ENCODE results near the gene KAT6B. TPM values are rescaled to one million over a fixed set of nuclear protein-coding genes. Genes with fewer than 3 reads are reported as not detected.
A peak's percentile ranks its signal among the peaks of the same experiment; 100 is the strongest.

KAT6B gene
- total and polyA plus RNA-seq, 7 experiments from 2014 or later: 33.2 to 80.5 (median 63.6) TPM

- Mint-ChIP-seq H3K27ac (peak overlapping the region in 1 of 9 donors; percentile 36), H3K36me3 (peaks cover 0 to 8% (median 0%) of the 10 kb centered on the region in 5 donors), H3K4me3 (peak overlapping the region in 1 of 10 donors; percentile 41), H3K27me3 (no peaks in the 10 kb centered on the region), H3K9me3 (no peaks in the 10 kb centered on the region), H3K4me1 (peaks cover 24 to 80% (median 57%) of the 10 kb centered on the region in 7 donors)
- H3K27ac ChIP-seq (ENCODE audit: low read depth, low read length): no peak overlapping the region
- H3K36me3 ChIP-seq (ENCODE audit: control insufficient read depth in 2 of 3, insufficient read depth in 3 of 3, low read length in 3 of 3): no peaks in the 10 kb centered on the region
- ChIA-PET POLR2A (interaction anchor here (0.5 kb wide), 1 partner anchor 11 kb away, joined by 5 read pairs; no protein-coding TSS in a partner anchor), CTCF (no interaction called here)
- no peak for DNase-seq
- no peak overlapping the region for H3K4me3 ChIP-seq (ENCODE audit: low read length)
- intact Hi-C loops (cut with micrococcal nuclease): loop anchor here in 1 of 2 donors (5.0 kb wide), 1 partner anchor 38 kb away; no protein-coding TSS in a partner anchor
- ATAC-seq: no peak
- H3K4me1 ChIP-seq (ENCODE audit: control insufficient read depth in 2 of 2, insufficient read depth in 2 of 2, low read length in 2 of 2): peaks cover 3 to 8% of the 10 kb centered on the region in 2 donors
- no peaks in the 10 kb centered on the region for H3K27me3 ChIP-seq (ENCODE audit: control insufficient read depth in 2 of 2, insufficient read depth in 2 of 2, low read length in 2 of 2)
- H3K9me3 ChIP-seq (ENCODE audit: control insufficient read depth in 2 of 3, low read length in 3 of 3): no peaks in the 10 kb centered on the region
Measured at GRCh38 chr10:74869635-74870034, 43.2 kb downstream of the KAT6B start.

- Mint-ChIP-seq H3K4me3 (peak overlapping the region in 1 of 10 donors; percentile 64), H3K27me3 (no peaks in the 10 kb centered on the region), H3K4me1 (peaks cover 24 to 80% (median 60%) of the 10 kb centered on the region in 7 donors), H3K27ac (peak overlapping the region in 1 of 9 donors; percentile 36), H3K9me3 (no peaks in the 10 kb centered on the region), H3K36me3 (peaks cover 0 to 8% (median 0%) of the 10 kb centered on the region in 5 donors)
- CTCF ChIA-PET: no interaction called here
- no peak for DNase-seq
- Histone ChIP-seq H3K9me3 (ENCODE audit: control insufficient read depth in 2 of 3, low read length in 3 of 3) (no peaks in the 10 kb centered on the region), H3K4me3 (ENCODE audit: low read length) (no peak overlapping the region), H3K27ac (ENCODE audit: low read depth, low read length) (no peak overlapping the region), H3K27me3 (ENCODE audit: control insufficient read depth in 2 of 2, insufficient read depth in 2 of 2, low read length in 2 of 2) (no peaks in the 10 kb centered on the region), H3K36me3 (ENCODE audit: control insufficient read depth in 2 of 3, insufficient read depth in 3 of 3, low read length in 3 of 3) (no peaks in the 10 kb centered on the region), H3K4me1 (ENCODE audit: control insufficient read depth in 2 of 2, insufficient read depth in 2 of 2, low read length in 2 of 2) (peaks cover 1 to 8% of the 10 kb centered on the region in 2 donors)
- POLR2A ChIA-PET: no interaction called here
- intact Hi-C loops (cut with micrococcal nuclease): loop anchor here in 1 of 2 donors (5.0 kb wide), 1 partner anchor 37 kb away; no protein-coding TSS in a partner anchor
- no peak for ATAC-seq
Measured at GRCh38 chr10:74870191-74870590, 43.8 kb downstream of the KAT6B start.

GRCh38 chr10:74871595-74872382 is 45.4 kb downstream of the KAT6B start:
- Mint-ChIP-seq H3K27ac (peak overlapping the region; percentile 1 to 87 (median 61)), H3K9me3 (no peaks in the 10 kb centered on the region), H3K4me3 (peak overlapping the region; percentile 34 to 66 (median 51)), H3K36me3 (peaks cover 0 to 11% (median 0%) of the 10 kb centered on the region in 5 donors), H3K4me1 (peaks cover 19 to 81% (median 65%) of the 10 kb centered on the region in 7 donors), H3K27me3 (no peaks in the 10 kb centered on the region)
- ATAC-seq (peak; percentile 68), DNase-seq (peak in 1 of 9 donors; percentile 15)
- no peaks in the 10 kb centered on the region for H3K9me3 ChIP-seq (ENCODE audit: control insufficient read depth in 2 of 3, low read length in 3 of 3)
- no peaks in the 10 kb centered on the region for H3K36me3 ChIP-seq (ENCODE audit: control insufficient read depth in 2 of 3, insufficient read depth in 3 of 3, low read length in 3 of 3)
- ChIA-PET CTCF (interaction anchor here (0.6 kb wide), 1 partner anchor 203 kb away, joined by 3 read pairs; no protein-coding TSS in a partner anchor), POLR2A (interaction anchor here (1.0 to 1.3 kb wide), 2 partner anchors 11 to 37 kb away, joined by 3 to 4 read pairs; no protein-coding TSS in a partner anchor)
- H3K27me3 ChIP-seq (ENCODE audit: control insufficient read depth in 2 of 2, insufficient read depth in 2 of 2, low read length in 2 of 2): no peaks in the 10 kb centered on the region
- no peak overlapping the region for H3K4me3 ChIP-seq (ENCODE audit: low read length)
- H3K27ac ChIP-seq (ENCODE audit: low read depth, low read length): peak overlapping the region; percentile 27
- H3K4me1 ChIP-seq (ENCODE audit: control insufficient read depth in 2 of 2, insufficient read depth in 2 of 2, low read length in 2 of 2): peaks cover 0 to 8% of the 10 kb centered on the region in 2 donors
- intact Hi-C loops (cut with micrococcal nuclease): loop anchor here in 1 of 2 donors (5.0 kb wide), 1 partner anchor 36 kb away; no protein-coding TSS in a partner anchor

- no peaks in the 10 kb centered on the region for H3K27me3 Mint-ChIP-seq
- no peak overlapping the region for H3K27ac ChIP-seq (ENCODE audit: low read depth, low read length)
- ChIA-PET POLR2A (interaction anchor here (1.4 kb wide), 1 partner anchor 29 kb away, joined by 3 read pairs; no protein-coding TSS in a partner anchor), CTCF (no interaction called here)
- H3K9me3 Mint-ChIP-seq: no peaks in the 10 kb centered on the region
- H3K9me3 ChIP-seq (ENCODE audit: control insufficient read depth in 2 of 3, low read length in 3 of 3): no peaks in the 10 kb centered on the region
- no peak overlapping the region for H3K4me3 ChIP-seq (ENCODE audit: low read length)
- no peaks in the 10 kb centered on the region for H3K36me3 ChIP-seq (ENCODE audit: control insufficient read depth in 2 of 3, insufficient read depth in 3 of 3, low read length in 3 of 3)
- peaks cover 0 to 8% of the 10 kb centered on the region in 2 donors for H3K4me1 ChIP-seq (ENCODE audit: control insufficient read depth in 2 of 2, insufficient read depth in 2 of 2, low read length in 2 of 2)
- no peaks in the 10 kb centered on the region for H3K27me3 ChIP-seq (ENCODE audit: control insufficient read depth in 2 of 2, insufficient read depth in 2 of 2, low read length in 2 of 2)
- peak overlapping the region in 2 of 10 donors; percentile 8 to 21 for H3K4me3 Mint-ChIP-seq
- peak overlapping the region in 3 of 9 donors; percentile 14 to 56 (median 34) for H3K27ac Mint-ChIP-seq
- intact Hi-C loops (cut with micrococcal nuclease): loop anchor here in 1 of 2 donors (5.0 kb wide), 1 partner anchor 33 kb away; no protein-coding TSS in a partner anchor
- H3K36me3 Mint-ChIP-seq: peaks cover 0 to 6% (median 0%) of the 10 kb centered on the region in 5 donors
- ATAC-seq (no peak), DNase-seq (no peak)
- peaks cover 18 to 81% (median 59%) of the 10 kb centered on the region in 7 donors for H3K4me1 Mint-ChIP-seq
Measured at GRCh38 chr10:74873803-74874454, 47.5 kb downstream of the KAT6B start.

DNA sequence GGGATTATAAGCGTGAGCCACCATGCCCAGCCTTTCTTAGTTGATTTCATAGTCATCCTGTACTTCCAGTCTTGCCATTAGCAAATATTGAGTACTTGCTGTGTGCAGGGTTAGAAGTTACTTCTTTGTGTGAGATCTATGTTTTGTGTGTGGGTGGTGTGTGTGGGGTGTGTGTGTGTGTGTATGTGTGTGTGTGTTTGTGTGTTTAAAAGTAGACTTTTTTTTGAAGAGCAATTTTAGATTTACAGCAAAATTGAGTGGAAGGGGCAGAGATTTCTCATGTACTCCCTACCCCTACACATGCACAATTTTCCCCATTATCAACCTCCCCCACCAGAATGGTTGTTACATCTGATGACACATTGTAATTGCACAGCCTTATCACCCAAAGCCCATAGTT is 48.2 kb downstream of the KAT6B start:
- intact Hi-C loops (cut with micrococcal nuclease): loop anchor here in 1 of 2 donors (5.0 kb wide), 1 partner anchor 33 kb away; no protein-coding TSS in a partner anchor
- Mint-ChIP-seq H3K4me1 (peaks cover 18 to 84% (median 64%) of the 10 kb centered on the region in 7 donors), H3K36me3 (peaks cover 0 to 7% (median 0%) of the 10 kb centered on the region in 5 donors), H3K4me3 (no peak overlapping the region), H3K27me3 (no peaks in the 10 kb centered on the region), H3K27ac (peak overlapping the region in 1 of 9 donors; percentile 56), H3K9me3 (no peaks in the 10 kb centered on the region)
- ChIA-PET CTCF (no interaction called here), POLR2A (interaction anchor here (1.4 kb wide), 1 partner anchor 30 kb away, joined by 3 read pairs; no protein-coding TSS in a partner anchor)
- Histone ChIP-seq H3K36me3 (ENCODE audit: control insufficient read depth in 2 of 3, insufficient read depth in 3 of 3, low read length in 3 of 3) (no peaks in the 10 kb centered on the region), H3K27me3 (ENCODE audit: control insufficient read depth in 2 of 2, insufficient read depth in 2 of 2, low read length in 2 of 2) (no peaks in the 10 kb centered on the region), H3K9me3 (ENCODE audit: control insufficient read depth in 2 of 3, low read length in 3 of 3) (no peaks in the 10 kb centered on the region), H3K27ac (ENCODE audit: low read depth, low read length) (no peak overlapping the region), H3K4me1 (ENCODE audit: control insufficient read depth in 2 of 2, insufficient read depth in 2 of 2, low read length in 2 of 2) (peaks cover 0 to 8% of the 10 kb centered on the region in 2 donors), H3K4me3 (ENCODE audit: low read length) (no peak overlapping the region)
- ATAC-seq: no peak
- DNase-seq: no peak

DNA sequence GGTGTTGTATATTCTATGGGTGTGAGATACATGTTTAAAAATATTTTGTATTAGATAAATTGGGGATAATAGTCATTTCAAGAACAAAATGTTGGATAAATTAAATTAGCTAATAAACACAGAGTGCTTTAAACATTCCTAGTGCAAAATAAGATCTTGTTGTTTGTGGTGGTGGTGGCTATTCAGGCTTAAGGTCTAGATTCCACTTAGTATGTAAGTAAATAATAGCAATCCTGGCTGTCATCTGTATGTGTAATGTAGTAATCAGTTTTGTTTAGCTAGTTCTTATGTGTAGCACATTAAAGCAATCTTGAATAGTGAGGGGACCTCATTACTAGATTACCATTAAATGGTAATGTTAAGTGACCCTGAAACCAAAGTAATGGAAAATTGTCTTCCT is 48.7 kb downstream of the KAT6B start:
- CTCF ChIA-PET: no interaction called here
- no peak overlapping the region for H3K4me3 Mint-ChIP-seq
- ATAC-seq: no peak

More for the DNA sequence above, 48.7 kb downstream of the KAT6B start:
- peaks cover 0 to 9% (median 0%) of the 10 kb centered on the region in 5 donors for H3K36me3 Mint-ChIP-seq
- Histone ChIP-seq H3K9me3 (ENCODE audit: control insufficient read depth in 2 of 3, low read length in 3 of 3) (no peaks in the 10 kb centered on the region), H3K27ac (ENCODE audit: low read depth, low read length) (no peak overlapping the region), H3K4me3 (ENCODE audit: low read length) (no peak overlapping the region), H3K36me3 (ENCODE audit: control insufficient read depth in 2 of 3, insufficient read depth in 3 of 3, low read length in 3 of 3) (no peaks in the 10 kb centered on the region), H3K4me1 (ENCODE audit: control insufficient read depth in 2 of 2, insufficient read depth in 2 of 2, low read length in 2 of 2) (peaks cover 0 to 8% of the 10 kb centered on the region in 2 donors), H3K27me3 (ENCODE audit: control insufficient read depth in 2 of 2, insufficient read depth in 2 of 2, low read length in 2 of 2) (no peaks in the 10 kb centered on the region)
- no peak overlapping the region for H3K27ac Mint-ChIP-seq
- POLR2A ChIA-PET: interaction anchor here (1.4 kb wide), 1 partner anchor 31 kb away, joined by 3 read pairs; no protein-coding TSS in a partner anchor
- no peaks in the 10 kb centered on the region for H3K27me3 Mint-ChIP-seq
- DNase-seq: no peak
- intact Hi-C loops (cut with micrococcal nuclease): no loop called here
- H3K9me3 Mint-ChIP-seq: peaks cover 0 to under 1% (median 0%) of the 10 kb centered on the region in 11 donors
- peaks cover 18 to 81% (median 67%) of the 10 kb centered on the region in 7 donors for H3K4me1 Mint-ChIP-seq
